Measurements from ENCODE around the gene ENOX2.

The ENOX2 gene

GRCh38 chrX:130893356-130894085 lies 9.5 kb downstream of the ENOX2 start:
- no peak overlapping the region for H3K23ac ChIP-seq (ENCODE audit: low read length in 2 of 2)
- DNase-seq: peak; percentile 28
- H3K4ac ChIP-seq (ENCODE audit: low read depth in 1 of 2, low read length in 2 of 2): peak overlapping the region in 1 of 2 experiments; percentile 41
- no peak overlapping the region for H2BK5ac ChIP-seq (ENCODE audit: low read depth, low read length, poor library complexity, severe bottlenecking)
- no peaks in the 10 kb centered on the region for H3K36me3 ChIP-seq (ENCODE audit: control insufficient read depth in 1 of 2, insufficient read depth in 2 of 2, low read depth in 1 of 2, low read length in 2 of 2)
- H3K14ac ChIP-seq (ENCODE audit: low read length in 2 of 2): no peak overlapping the region
- no peak overlapping the region for H3K27ac ChIP-seq (ENCODE audit: low read length, poor library complexity, severe bottlenecking)
- H2AFZ ChIP-seq (ENCODE audit: low read depth, low read length): no peak overlapping the region
- H4K8ac ChIP-seq (ENCODE audit: low read length): no peak overlapping the region
- H3K79me1 ChIP-seq (replicated peaks; ENCODE audit: low read length, poor library complexity, severe bottlenecking): peaks cover 4% of the 10 kb centered on the region
- H3K4me1 ChIP-seq (ENCODE audit: control insufficient read depth, insufficient read depth, low read depth, low read length): peaks cover 2% of the 10 kb centered on the region
- no peak overlapping the region for H2BK15ac ChIP-seq (ENCODE audit: low read depth, poor library complexity, severe bottlenecking)
- H3K4me3 ChIP-seq (ENCODE audit: insufficient read depth in 1 of 2, low read depth in 1 of 2, low read length in 2 of 2): no peak overlapping the region
- H4K91ac ChIP-seq (ENCODE audit: low read length): no peak overlapping the region
- H2BK12ac ChIP-seq (ENCODE audit: low read length in 2 of 2): no peak overlapping the region
- no peak overlapping the region for H2AK5ac ChIP-seq (ENCODE audit: low read length, severe bottlenecking)
- no peak overlapping the region for H3K4me2 ChIP-seq (ENCODE audit: low read length, poor library complexity, severe bottlenecking)
- no peaks in the 10 kb centered on the region for H3K9me3 ChIP-seq (ENCODE audit: control insufficient read depth, low read length)
- H2BK120ac ChIP-seq (ENCODE audit: low read depth, low read length): peak overlapping the region; percentile 19
- H3K18ac ChIP-seq (ENCODE audit: low read depth in 1 of 2, low read length in 2 of 2): no peak overlapping the region
- no peak overlapping the region for H3K9ac ChIP-seq (ENCODE audit: low read length)
- 26% methylated on average over 3 of the region's 4 CpGs for WGBS
- peaks cover 0 to 3% of the 10 kb centered on the region in 2 experiments for H3K27me3 ChIP-seq (ENCODE audit: control insufficient read depth in 1 of 2, insufficient read depth in 1 of 2, low read length in 2 of 2)

- H2BK12ac ChIP-seq (ENCODE audit: low read length in 2 of 2): no peak overlapping the region
- WGBS: 71% methylated on average over 3 of the region's 6 CpGs
- H3K4ac ChIP-seq (ENCODE audit: low read depth in 1 of 2, low read length in 2 of 2): no peak overlapping the region
- H4K8ac ChIP-seq (ENCODE audit: low read length): no peak overlapping the region
- H2BK15ac ChIP-seq (ENCODE audit: low read depth, poor library complexity, severe bottlenecking): no peak overlapping the region
- no peak overlapping the region for H4K91ac ChIP-seq (ENCODE audit: low read length)
- H2AK5ac ChIP-seq (ENCODE audit: low read length, severe bottlenecking): no peak overlapping the region
- no peak for DNase-seq
- H3K4me3 ChIP-seq (ENCODE audit: insufficient read depth in 1 of 2, low read depth in 1 of 2, low read length in 2 of 2): no peak overlapping the region
- no peaks in the 10 kb centered on the region for H3K36me3 ChIP-seq (ENCODE audit: control insufficient read depth in 1 of 2, insufficient read depth in 2 of 2, low read depth in 1 of 2, low read length in 2 of 2)
- no peak overlapping the region for H3K23ac ChIP-seq (ENCODE audit: low read length in 2 of 2)
- H3K9ac ChIP-seq (ENCODE audit: low read length): no peak overlapping the region
- H3K27me3 ChIP-seq (ENCODE audit: control insufficient read depth in 1 of 2, insufficient read depth in 1 of 2, low read length in 2 of 2): peaks cover 0 to 4% of the 10 kb centered on the region in 2 experiments
- no peak overlapping the region for H3K4me2 ChIP-seq (ENCODE audit: low read length, poor library complexity, severe bottlenecking)
- no peaks in the 10 kb centered on the region for H3K9me3 ChIP-seq (ENCODE audit: control insufficient read depth, low read length)
- H3K18ac ChIP-seq (ENCODE audit: low read depth in 1 of 2, low read length in 2 of 2): no peak overlapping the region
- no peak overlapping the region for H3K27ac ChIP-seq (ENCODE audit: low read length, poor library complexity, severe bottlenecking)
- no peak overlapping the region for H3K14ac ChIP-seq (ENCODE audit: low read length in 2 of 2)
- peaks cover 2% of the 10 kb centered on the region for H3K4me1 ChIP-seq (ENCODE audit: control insufficient read depth, insufficient read depth, low read depth, low read length)
- H2BK5ac ChIP-seq (ENCODE audit: low read depth, low read length, poor library complexity, severe bottlenecking): no peak overlapping the region
- no peak overlapping the region for H2BK120ac ChIP-seq (ENCODE audit: low read depth, low read length)
- H2AFZ ChIP-seq (ENCODE audit: low read depth, low read length): no peak overlapping the region
- peaks cover 3% of the 10 kb centered on the region for H3K79me1 ChIP-seq (replicated peaks; ENCODE audit: low read length, poor library complexity, severe bottlenecking)
Observed at GRCh38 chrX:130887376-130887775, 15.6 kb downstream of the ENOX2 start.

- no peak overlapping the region for H3K4me2 ChIP-seq (ENCODE audit: low read length, poor library complexity, severe bottlenecking)
- no peak overlapping the region for H2AFZ ChIP-seq (ENCODE audit: low read depth, low read length)
- no peak overlapping the region for H3K14ac ChIP-seq (ENCODE audit: low read length in 2 of 2)
- no peak overlapping the region for H2BK120ac ChIP-seq (ENCODE audit: low read depth, low read length)
- H4K8ac ChIP-seq (ENCODE audit: low read length): no peak overlapping the region
- H3K79me1 ChIP-seq (replicated peaks; ENCODE audit: low read length, poor library complexity, severe bottlenecking): peaks cover 3% of the 10 kb centered on the region
- no peak overlapping the region for H3K23ac ChIP-seq (ENCODE audit: low read length in 2 of 2)
- H2BK15ac ChIP-seq (ENCODE audit: low read depth, poor library complexity, severe bottlenecking): no peak overlapping the region
- no peak for DNase-seq
- peaks cover 0 to 3% of the 10 kb centered on the region in 2 experiments for H3K27me3 ChIP-seq (ENCODE audit: control insufficient read depth in 1 of 2, insufficient read depth in 1 of 2, low read length in 2 of 2)
- H3K27ac ChIP-seq (ENCODE audit: low read length, poor library complexity, severe bottlenecking): no peak overlapping the region
- H3K4ac ChIP-seq (ENCODE audit: low read depth in 1 of 2, low read length in 2 of 2): no peak overlapping the region
- no peak overlapping the region for H2BK5ac ChIP-seq (ENCODE audit: low read depth, low read length, poor library complexity, severe bottlenecking)
- H2BK12ac ChIP-seq (ENCODE audit: low read length in 2 of 2): no peak overlapping the region
- H3K9me3 ChIP-seq (ENCODE audit: control insufficient read depth, low read length): no peaks in the 10 kb centered on the region
- H3K4me3 ChIP-seq (ENCODE audit: insufficient read depth in 1 of 2, low read depth in 1 of 2, low read length in 2 of 2): no peak overlapping the region
- no peaks in the 10 kb centered on the region for H3K36me3 ChIP-seq (ENCODE audit: control insufficient read depth in 1 of 2, insufficient read depth in 2 of 2, low read depth in 1 of 2, low read length in 2 of 2)
- H3K18ac ChIP-seq (ENCODE audit: low read depth in 1 of 2, low read length in 2 of 2): no peak overlapping the region
- H4K91ac ChIP-seq (ENCODE audit: low read length): no peak overlapping the region
- H3K9ac ChIP-seq (ENCODE audit: low read length): no peak overlapping the region
- H3K4me1 ChIP-seq (ENCODE audit: control insufficient read depth, insufficient read depth, low read depth, low read length): peaks cover 2% of the 10 kb centered on the region
- WGBS: 60% methylated on average over 1 of the region's 5 CpGs
- H2AK5ac ChIP-seq (ENCODE audit: low read length, severe bottlenecking): no peak overlapping the region
Observed at GRCh38 chrX:130885996-130886395, 17.0 kb downstream of the ENOX2 start.

DNA sequence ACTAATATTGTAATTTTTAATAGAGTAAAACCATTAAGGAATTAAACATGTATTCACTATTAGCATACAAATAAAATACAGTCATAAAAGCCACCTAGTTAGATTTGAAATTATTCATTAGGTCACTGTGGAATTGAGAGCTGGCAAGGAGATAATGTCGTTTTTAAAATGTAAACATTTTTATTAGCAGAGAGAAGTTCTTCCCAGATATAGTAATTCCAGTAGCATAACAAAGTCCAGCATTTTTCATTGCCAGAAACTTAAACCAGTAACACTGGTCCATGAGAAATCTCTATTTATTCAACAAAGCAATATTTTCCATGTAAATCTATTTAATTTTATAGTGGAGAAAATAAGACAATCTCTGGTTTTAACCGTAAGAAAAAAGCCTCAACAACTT lies 17.5 kb downstream of the ENOX2 start:
- Histone ChIP-seq H2AFZ (ENCODE audit: low read depth, low read length) (no peak overlapping the region), H2BK12ac (ENCODE audit: low read length in 2 of 2) (no peak overlapping the region), H4K91ac (ENCODE audit: low read length) (no peak overlapping the region), H3K27ac (ENCODE audit: low read length, poor library complexity, severe bottlenecking) (no peak overlapping the region), H3K27me3 (ENCODE audit: control insufficient read depth in 1 of 2, insufficient read depth in 1 of 2, low read length in 2 of 2) (peaks cover 0 to 3% of the 10 kb centered on the region in 2 experiments), H2BK15ac (ENCODE audit: low read depth, poor library complexity, severe bottlenecking) (no peak overlapping the region), H3K23ac (ENCODE audit: low read length in 2 of 2) (no peak overlapping the region), H3K4me3 (ENCODE audit: insufficient read depth in 1 of 2, low read depth in 1 of 2, low read length in 2 of 2) (no peak overlapping the region), H3K4me1 (ENCODE audit: control insufficient read depth, insufficient read depth, low read depth, low read length) (peaks cover 2% of the 10 kb centered on the region), H3K4ac (ENCODE audit: low read depth in 1 of 2, low read length in 2 of 2) (no peak overlapping the region), H3K36me3 (ENCODE audit: control insufficient read depth in 1 of 2, insufficient read depth in 2 of 2, low read depth in 1 of 2, low read length in 2 of 2) (no peaks in the 10 kb centered on the region), H3K9me3 (ENCODE audit: control insufficient read depth, low read length) (no peaks in the 10 kb centered on the region), H3K79me1 (replicated peaks; ENCODE audit: low read length, poor library complexity, severe bottlenecking) (peaks cover 3% of the 10 kb centered on the region), H3K14ac (ENCODE audit: low read length in 2 of 2) (no peak overlapping the region), H2AK5ac (ENCODE audit: low read length, severe bottlenecking) (no peak overlapping the region), H3K4me2 (ENCODE audit: low read length, poor library complexity, severe bottlenecking) (no peak overlapping the region), H3K9ac (ENCODE audit: low read length) (no peak overlapping the region), H2BK5ac (ENCODE audit: low read depth, low read length, poor library complexity, severe bottlenecking) (no peak overlapping the region), H2BK120ac (ENCODE audit: low read depth, low read length) (no peak overlapping the region), H4K8ac (ENCODE audit: low read length) (no peak overlapping the region), H3K18ac (ENCODE audit: low read depth in 1 of 2, low read length in 2 of 2) (no peak overlapping the region)
- WGBS: 100% methylated on average over 1 of the region's 2 CpGs
- no peak for DNase-seq

Measured in mesenchymal stem cell (in vitro differentiated cells and primary cell).